UCSD-AML1 (cell line): ENCODE data around the gene TDRD3.
A peak's percentile ranks its signal among the peaks of the same experiment; 100 is the strongest.
"Not testable (repeated sequence)": the region's sequence is repeated elsewhere in the genome, so short reads cannot be mapped to it uniquely, and the experiment has no call there.

Experiments
- DNase-seq: peaks from one replicate; lab custom pipeline; 2025; ENCODE audit not compliant: unreplicated experiment; lab: John Stamatoyannopoulos, UW

Gene TDRD3

DNA sequence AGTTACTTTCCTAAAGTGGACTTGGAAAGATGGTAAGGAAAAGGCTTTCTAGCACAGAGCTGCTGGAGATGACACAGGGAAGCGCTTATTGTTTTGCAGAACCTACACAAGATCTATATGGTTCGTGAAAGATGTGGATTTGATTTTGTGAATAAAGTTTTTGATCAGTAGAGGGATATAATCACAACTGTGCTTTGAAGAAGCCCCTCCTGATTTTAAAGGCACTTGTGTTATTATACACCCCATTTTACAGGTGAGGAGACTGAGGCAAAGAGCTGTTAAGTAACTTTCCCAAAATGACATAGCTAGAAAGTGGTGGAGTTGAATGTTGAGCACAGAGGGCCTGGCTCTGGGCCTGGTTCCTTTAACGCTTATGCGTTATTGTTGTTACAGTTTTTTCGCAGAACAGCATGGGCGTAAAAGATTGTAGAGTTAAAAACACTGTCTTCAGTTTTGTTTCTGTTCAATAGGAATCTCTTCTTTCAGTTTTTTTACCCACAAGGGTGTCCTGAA is 1.4 kb downstream of the TDRD3 start:
- no peak for DNase-seq

GRCh38 chr13:60398907-60399589 is 2.0 kb downstream of the TDRD3 start:
- no peak for DNase-seq

DNA sequence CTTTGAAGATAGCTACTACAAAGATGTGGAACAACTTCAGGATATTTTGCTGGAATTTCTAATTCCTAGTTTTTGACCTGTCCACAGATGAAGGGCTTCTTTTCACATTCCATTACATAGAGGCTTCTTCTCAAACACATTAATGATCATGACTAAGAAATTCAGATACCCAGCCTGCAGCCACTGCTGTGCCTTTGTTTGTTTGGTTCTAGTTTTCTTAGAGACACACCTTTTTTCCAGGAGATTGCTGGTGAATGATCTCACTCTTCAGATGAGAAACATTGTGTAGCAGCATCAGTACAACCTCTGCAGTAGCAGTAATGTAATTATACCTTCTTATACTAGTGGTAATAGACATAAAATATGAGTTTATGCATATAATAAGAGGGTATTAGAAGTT is 5.0 kb downstream of the TDRD3 start:
- DNase-seq = no peak

DNA sequence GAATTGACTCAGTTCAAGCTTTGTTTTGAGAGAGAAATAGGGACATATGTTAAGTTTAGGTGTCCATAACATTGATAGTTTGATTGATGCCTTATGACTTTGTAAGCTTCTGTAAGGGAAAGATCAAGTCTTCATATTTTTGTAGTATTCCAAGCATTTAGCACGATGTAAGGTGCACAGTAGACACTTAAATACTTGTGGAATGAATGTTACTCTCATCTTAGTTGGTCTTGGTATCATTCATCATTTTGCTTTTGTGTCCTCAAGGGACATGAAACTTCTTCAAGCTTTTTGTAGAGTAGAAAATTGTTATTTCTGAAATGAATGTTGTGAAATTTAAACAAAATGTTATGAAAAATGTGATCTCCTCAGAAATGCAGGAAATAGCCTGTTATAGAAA is 10.1 kb downstream of the TDRD3 start:
- DNase-seq = no peak

DNA sequence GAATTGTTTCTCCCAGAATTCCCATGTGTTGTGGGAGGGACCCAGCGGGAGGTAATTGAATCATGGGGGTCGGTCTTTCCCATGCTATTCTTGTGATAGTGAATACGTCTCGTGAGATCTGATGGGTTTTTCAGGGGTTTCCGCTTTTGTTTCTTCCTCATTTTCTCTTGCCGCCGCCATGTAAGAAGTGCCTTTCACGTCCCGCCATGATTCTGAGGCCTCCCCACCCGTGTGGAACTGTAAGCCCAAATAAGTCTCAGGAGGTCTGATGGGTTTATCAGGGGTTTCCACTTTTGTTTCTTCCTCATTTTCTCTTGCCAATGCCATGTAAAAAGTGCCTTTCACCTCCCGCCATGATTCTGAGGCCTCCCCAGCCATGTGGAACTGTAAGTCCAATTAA is 10.8 kb downstream of the TDRD3 start:
- DNase-seq = not testable (repeated sequence)

DNA sequence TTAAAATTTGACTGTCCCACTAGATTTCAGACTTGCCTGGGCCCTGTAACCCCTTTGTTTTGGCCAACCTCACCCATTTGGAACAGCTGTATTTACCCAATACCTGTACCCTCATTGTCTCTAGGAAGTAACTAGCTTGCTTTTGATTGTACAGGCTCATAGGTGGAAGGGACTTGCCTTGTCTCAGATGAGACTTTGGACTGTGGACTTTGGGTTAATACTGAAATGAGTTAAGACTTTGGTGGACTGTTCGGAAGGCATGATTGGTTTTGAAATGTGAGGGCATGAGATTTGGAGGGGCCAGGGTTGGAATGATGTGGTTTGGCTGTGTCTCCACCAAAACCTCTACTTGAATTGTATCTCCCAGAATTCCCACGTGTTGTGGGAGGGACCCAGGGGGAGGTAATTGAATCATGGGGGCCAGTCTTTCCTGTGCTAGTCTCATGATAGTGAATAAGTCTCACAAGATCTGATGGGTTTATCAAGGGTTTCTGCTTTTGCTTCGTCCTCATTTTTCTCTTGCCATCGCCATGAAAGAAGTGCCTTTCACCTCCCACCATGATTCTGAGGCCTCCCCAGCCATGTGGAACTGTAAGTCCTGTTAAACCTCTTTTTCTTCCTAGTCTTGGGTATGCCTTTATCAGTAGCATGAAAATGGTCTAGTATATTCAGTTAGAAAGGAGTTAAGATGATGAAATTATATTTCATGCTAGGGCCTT is 12.7 kb downstream of the TDRD3 start:
- not testable (repeated sequence) for DNase-seq

DNA sequence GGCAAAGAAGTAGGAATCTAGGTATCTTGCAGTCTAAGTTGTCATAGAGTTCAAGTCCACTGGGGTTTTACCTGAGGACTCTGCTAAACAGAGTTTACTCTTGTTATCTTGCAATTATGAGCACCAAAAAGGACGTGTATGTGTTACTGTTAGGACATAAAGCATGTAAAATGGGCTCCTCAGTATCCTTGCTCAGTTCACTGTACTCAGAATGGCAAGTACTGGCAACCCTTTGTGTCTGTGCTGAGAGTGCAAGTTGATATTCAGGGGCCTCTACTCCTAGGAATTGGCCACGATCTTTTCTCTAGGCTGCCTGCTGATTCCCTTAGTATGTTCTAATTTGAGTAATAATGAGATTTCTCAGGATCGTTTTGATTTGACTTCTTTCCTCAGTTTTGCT is 13.3 kb downstream of the TDRD3 start:
- DNase-seq = no peak

- no peak for DNase-seq
Measured at GRCh38 chr13:60411464-60411863, 14.4 kb downstream of the TDRD3 start.

GRCh38 chr13:60411983-60412382 is 15.0 kb downstream of the TDRD3 start:
- no peak for DNase-seq

DNA sequence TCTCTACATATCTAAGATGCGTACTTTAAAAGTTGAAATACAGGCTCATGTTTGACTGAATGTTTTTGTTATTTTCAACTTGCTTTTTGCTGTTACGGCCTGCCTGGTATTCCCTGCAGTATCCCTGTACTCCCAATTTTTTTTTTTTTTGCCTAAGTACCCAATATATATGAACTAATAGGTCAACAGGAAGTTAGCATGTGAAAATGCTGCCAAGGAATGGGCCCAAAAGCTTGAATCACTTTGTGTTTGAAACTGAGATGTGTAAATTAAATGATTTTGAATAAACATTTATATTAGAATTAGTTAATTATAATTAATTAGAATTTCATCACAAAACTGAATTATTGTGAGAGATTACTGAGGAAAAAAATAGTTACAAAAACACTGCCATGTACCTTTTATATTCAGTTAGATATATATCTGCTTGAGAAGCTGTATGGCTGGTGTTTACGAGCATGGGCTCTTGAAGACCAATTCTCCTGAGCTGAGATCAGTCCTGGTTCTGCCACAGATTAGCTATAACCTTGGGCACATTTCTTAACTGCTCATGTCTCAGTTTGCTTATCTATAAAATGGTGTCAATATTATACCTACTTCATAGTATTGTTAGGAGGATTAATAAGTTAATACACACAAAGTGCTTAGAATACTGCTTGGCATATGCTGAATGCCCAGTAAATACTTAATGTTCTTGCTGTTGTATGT is 16.0 kb downstream of the TDRD3 start:
- DNase-seq = no peak

DNA sequence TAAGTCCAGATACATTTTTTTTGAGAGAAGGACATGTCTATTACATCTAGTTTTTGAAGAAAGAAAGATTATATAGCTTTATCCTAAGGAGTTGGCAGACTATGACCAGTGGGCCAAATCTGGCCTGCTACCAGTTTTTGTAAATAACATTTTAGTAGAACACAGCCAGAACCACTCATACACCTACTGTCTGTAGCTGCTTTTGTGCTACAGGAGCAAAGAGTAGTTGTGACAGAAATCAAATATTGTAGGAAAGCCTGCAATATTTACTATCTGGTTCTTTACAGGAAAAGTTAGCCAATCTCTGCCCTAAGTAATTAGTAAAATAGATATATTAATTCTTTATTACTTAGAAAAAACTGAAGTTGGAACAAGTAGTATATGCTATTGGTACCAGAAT is 17.2 kb downstream of the TDRD3 start:
- no peak for DNase-seq

DNA sequence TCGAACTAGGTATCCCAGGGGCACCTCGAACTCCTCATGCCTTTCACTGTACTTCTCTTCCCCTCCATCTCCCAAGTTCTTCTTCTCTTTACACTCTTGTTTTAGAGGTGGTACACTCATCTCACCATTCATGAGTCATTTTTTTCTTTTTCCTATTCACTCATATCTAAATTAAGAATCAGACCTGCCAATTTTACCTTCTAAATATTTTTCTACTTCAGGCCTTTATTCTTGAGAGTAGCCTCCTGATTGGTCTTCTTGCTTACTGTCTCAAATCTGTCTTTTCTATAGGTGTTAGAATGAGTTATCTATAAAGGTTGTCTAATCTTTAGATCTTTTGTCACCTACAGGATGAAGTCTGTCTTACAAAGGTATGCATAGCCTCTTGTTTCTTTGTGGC is 20.7 kb downstream of the TDRD3 start:
- no peak for DNase-seq

- DNase-seq = no peak
Measured at GRCh38 chr13:60418954-60419353, 21.9 kb downstream of the TDRD3 start.

GRCh38 chr13:60425332-60425731 is 28.3 kb downstream of the TDRD3 start:
- no peak for DNase-seq

GRCh38 chr13:60426075-60426474 is 29.1 kb downstream of the TDRD3 start:
- no peak for DNase-seq

DNA sequence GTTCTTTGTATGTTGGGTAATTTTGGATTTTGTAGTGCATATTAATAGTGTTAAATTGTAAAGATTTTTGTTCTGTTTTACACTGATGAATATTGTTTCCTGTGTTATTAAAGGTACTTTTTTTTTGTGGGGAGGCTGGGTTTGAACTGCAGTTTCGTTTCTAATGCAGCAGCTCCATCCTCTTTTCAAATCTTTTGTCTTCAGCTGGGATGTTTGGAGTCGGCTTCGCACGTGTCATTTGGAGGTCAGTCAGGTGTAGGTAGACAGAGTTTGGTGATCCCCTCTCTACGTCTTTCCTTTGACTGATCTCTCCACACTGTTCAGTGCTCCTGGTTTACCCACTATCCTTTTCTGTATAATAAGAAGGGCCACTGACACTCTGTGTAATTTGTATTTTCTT is 30.3 kb downstream of the TDRD3 start:
- no peak for DNase-seq

- peak; percentile 0 for DNase-seq
Measured at GRCh38 chr13:60431108-60431700, 34.2 kb downstream of the TDRD3 start.

- no peak for DNase-seq
Measured at GRCh38 chr13:60433505-60433904, 36.5 kb downstream of the TDRD3 start.

DNA sequence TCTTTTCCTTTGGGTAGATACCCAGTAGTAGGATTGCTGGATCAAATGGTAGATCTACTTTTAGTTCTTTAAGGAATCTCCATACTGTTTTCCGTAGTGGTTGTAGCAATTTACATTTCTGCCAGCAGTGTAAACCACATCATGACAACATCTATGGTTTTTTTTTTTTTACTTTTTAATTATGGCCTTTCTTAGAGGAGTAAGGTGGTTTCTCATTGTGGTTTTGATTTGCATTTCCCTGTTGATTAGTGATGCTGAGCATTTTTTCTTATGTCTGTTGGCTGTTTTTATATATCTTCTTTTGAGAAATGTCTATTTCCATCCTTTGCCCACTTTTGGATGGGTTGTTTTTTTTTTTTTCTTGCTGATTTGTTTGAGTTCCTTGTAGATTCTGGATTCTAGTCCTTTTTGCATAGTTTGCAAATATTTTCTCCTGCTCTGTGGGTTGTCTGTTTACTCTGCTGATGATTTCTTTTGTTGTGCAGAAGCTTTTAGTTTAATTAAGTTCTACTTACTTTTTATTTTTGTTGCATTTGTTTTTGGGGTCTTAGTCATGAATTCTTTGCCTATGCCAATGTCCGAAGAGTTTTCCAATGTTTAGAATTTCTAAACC is 38.8 kb downstream of the TDRD3 start:
- DNase-seq = no peak

- DNase-seq = no peak
Measured at GRCh38 chr13:60439201-60439600, 42.2 kb downstream of the TDRD3 start.

GRCh38 chr13:60441761-60442160 is 44.7 kb downstream of the TDRD3 start:
- DNase-seq = peak; percentile 1
